HepG2 (cell line): Measurements from ENCODE around the gene S1PR2.

Experiments used
- CBX5 ChIP-seq: sonication (generic); formaldehyde crosslinking; IDR thresholded peaks from 2 replicates; pipeline ENCODE4 v1.4.0; 2020; ENCODE audit warnings: missing genetic modification reagents, borderline replicate concordance
- ZMYM2 ChIP-seq: sonication (generic); formaldehyde crosslinking; IDR thresholded peaks from 2 replicates; pipeline ENCODE4 v1.8.0; 2022; ENCODE audit warnings: mild to moderate bottlenecking, missing genetic modification reagents

DNA sequence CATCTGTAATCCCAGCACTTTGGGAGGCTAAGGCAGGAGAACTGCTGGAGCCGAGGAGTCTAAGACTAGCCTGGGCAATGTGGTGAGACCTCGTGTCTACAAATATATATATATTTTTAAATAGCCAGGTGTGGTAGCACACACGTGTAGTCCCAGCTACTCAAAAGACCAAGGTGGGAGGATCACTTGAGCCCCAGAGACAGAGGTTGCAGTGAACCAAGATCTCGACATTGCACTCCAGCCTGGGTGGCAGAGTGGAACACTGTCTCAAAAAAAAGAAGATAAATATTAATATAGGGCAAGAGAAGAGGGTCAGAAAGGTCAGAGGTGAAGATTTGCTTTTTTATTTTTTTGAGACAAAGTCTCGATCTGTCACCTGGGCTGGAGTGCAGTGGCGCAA lies 15.4 kb upstream of the S1PR2 start:
- no peak for TF ChIP-seq ZMYM2 (CRISPR knock-in tag)
- TF ChIP-seq CBX5 (CRISPR knock-in tag) = no peak
